A673 (cell line): ENCODE results near the gene CTDSP1.

Experiments used
- EZH2 ChIP-seq: fragments of 200-600 bp; sonication (generic); IDR thresholded peaks from 2 replicates; pipeline ENCODE4 v1.6.1; 2017; ENCODE audit warnings: borderline replicate concordance, low read depth, mild to moderate bottlenecking, mixed read lengths, antibody characterized with exemption, low read length; ENCODE audit not compliant: poor library complexity, severe bottlenecking
- TF ChIP-seq, protein P1 (sequence below): fragments of 300-800, 200-600 bp; sonication (generic); conservative IDR thresholded peaks from 2 replicates; pipeline ENCODE4 v1.5.1; 2017; ENCODE audit warnings: low read depth, mild to moderate bottlenecking, antibody characterized with exemption, low read length, moderate library complexity, mixed read lengths

DNA sequence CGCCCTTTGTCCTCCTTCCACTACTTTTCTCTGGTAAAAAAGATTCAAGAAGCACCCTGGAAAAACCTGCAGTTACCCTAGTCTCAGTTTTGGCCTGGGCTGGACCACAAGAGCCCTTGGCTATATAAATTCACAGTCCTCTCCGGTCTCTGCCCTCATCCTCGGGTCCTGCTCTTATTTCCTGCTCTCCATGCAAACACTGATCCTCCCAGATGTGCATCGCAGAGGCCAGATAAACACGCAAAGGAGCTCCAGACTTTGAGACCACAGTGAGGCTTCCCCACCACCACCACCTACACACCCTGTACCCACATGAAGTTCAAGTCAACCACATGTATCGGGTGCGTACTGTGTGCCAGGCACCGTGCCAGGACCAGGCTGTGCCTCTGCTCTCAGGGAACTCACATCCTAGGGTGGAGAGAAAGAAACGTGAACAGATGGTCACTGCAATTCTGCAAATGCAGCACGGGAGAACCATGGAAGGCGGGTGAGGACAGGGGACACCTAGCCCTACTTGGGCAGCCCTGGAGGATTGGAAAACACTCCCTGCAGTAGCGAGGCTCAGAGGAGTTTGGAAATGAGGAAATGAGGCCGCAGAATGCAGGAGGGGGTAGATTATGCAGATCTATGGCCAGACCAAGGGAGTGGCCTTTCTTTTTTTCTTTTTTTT lies 7.4 kb downstream of the CTDSP1 start:
- TF ChIP-seq, protein P1, sequence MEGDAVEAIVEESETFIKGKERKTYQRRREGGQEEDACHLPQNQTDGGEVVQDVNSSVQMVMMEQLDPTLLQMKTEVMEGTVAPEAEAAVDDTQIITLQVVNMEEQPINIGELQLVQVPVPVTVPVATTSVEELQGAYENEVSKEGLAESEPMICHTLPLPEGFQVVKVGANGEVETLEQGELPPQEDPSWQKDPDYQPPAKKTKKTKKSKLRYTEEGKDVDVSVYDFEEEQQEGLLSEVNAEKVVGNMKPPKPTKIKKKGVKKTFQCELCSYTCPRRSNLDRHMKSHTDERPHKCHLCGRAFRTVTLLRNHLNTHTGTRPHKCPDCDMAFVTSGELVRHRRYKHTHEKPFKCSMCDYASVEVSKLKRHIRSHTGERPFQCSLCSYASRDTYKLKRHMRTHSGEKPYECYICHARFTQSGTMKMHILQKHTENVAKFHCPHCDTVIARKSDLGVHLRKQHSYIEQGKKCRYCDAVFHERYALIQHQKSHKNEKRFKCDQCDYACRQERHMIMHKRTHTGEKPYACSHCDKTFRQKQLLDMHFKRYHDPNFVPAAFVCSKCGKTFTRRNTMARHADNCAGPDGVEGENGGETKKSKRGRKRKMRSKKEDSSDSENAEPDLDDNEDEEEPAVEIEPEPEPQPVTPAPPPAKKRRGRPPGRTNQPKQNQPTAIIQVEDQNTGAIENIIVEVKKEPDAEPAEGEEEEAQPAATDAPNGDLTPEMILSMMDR: no peak
- TF ChIP-seq EZH2: no peak
